Hindlimb muscle (tissue), 1 donor: Measurements from ENCODE around the gene ATRAID. TPM values are rescaled to one million over a fixed set of nuclear protein-coding genes. Genes with fewer than 3 reads are reported as not detected.
A peak's percentile ranks its signal among the peaks of the same experiment; 100 is the strongest.

ENCODE experiments used
- DNase-seq: peaks from one replicate; pipeline ENCODE4 v3.0.0-alpha.2; 2013
- polyA plus RNA-seq: library from polyadenylated mRNA; unstranded; fragments of 120-200 nt; gene quantifications from one replicate; pipeline ENCODE4 v1.2.1, GENCODE V29; 2013; ENCODE audit not compliant: insufficient read length

ATRAID gene
- polyA plus RNA-seq, 1 donor = 83.7 TPM

DNA sequence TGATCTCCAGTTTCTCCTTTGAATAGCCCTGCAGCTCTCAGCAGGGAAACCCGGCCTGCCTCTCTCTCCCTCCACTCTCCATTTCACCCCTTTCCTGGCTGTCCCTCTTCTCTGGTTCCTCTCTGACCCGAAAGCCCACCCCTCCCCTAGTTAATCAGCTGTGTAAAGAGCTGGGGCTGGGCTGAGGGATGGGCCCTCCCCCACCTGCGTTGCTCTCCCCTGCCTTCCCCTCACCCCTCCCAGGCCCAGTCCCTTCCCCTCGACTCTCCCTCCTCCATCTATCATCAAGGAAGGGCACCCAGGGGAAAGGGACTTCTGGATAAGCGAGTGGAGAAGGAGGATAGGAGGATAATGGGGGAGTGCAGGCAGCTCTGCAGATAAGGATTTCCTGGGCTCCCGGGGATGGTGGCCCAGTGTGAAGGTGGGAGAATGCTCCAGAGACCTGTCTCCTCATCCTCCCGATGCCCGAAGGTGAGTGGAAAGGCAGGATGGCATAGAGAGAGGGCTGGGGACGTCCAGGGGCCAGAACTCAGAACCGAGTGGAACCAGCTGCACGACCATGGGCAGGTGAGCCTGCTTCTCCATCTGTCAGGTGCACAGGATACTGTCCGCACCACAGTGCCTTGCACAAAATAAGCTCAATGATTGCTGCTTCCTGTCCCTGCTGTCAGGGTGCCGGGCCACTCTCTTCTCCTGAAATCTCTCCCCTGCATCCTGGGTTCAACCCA is 39.0 kb downstream of the ATRAID start:
- no peak for DNase-seq

DNA sequence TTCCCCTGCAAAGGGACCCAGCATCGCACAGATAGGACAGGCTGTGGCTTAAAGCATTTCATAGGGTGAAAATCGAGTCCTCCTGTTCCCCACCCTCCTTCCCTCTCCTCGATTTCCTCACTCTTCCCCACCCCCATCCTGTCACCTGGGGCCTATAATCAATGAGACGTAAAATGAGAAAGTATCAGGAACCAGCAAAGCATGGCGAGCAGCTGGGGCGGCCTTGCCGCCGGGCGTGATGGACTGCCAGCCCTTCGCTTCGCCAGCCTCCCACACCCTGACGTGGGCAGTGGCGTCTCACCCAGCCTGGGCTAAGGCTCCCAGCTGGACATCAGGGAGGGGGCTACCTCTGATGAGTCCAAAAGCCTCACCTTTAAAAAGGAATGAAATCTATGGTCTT is 39.9 kb downstream of the ATRAID start:
- DNase-seq = no peak

DNA sequence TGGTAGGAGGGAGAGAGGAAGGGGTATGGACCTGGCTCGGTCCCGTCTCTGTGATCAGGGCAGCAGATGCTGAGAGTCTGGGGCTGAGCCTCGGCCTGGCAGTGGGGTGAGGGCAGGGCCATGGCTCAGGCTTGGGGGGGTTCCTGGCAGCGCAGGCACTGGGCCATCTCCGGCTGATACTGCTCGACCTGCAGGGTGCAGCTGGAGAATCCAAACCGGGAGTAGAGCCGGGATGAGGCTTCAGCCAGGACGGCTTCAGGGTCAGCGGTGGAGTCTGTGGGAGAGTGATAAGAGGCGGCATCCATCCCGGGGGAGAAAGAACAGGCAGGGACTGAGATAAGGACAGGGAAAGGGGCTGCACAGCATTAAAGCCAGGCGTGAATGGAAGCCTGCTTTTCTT is 43.3 kb downstream of the ATRAID start:
- DNase-seq = no peak

DNA sequence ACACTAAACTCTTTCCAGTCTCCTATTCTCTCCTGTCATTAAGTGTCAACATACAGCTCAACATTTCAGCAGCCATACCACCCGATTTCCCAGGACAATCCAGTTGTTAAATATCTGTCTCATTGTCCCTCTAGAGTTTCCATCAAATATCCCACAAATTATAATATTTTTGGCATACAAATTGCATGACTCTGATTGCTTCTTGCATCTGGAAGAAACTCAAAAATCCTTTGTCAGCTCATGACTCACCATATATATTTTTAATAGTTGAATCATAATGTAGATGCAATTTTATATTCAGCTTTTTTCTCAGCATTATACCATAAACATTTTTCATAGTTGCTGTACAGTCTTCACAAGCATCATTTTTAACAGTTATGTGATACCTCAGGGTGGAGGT is 43.8 kb downstream of the ATRAID start:
- DNase-seq = no peak

DNA sequence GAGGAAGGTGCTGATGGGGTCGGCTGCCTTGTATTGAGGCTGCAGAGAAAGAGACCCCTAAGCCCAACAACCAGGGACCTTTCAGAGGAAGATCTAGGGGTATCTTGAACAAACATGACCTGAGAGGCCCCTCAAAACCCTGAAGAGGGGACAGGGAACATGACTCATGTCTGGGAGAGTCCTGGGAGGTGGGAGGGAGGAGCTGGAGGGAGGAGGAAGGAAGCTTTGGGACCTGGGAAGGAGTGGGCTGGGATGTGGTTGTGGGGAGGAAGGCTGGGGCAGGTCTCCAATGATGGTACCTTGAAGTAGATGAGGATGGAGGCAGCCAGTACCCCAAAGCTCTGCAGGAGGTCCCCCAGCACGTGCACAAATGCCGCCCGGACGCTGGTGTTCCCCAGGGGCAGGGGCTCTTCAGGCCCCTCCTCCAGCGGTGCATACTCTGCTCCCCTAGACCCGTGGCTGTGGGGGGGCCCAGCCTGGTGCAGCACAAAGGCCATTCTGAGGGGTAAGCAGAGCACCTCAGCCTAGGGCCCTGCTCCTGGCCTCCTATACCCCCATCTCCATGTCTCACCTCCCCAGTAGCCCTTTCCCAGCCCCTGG is 45.1 kb downstream of the ATRAID start:
- DNase-seq = no peak

DNA sequence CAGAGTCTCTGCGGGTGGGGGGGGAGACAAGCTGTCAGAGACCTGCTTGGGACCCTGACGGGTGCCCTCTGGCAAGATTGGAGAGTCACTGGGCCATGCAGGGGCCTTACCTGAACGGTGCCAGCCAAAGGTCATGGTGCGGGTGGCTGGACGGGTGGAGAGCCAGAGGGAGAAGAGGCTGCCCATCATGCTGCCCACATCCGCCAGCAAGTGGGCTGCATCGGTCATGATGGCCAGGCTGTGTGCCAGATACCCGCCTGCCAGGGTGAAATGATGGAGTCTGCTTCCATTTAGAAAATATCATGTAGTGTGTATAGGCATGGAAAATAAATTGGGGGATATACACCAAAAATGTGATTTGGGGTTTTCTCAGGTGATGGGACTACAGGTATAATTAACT is 46.2 kb downstream of the ATRAID start:
- no peak for DNase-seq

DNA sequence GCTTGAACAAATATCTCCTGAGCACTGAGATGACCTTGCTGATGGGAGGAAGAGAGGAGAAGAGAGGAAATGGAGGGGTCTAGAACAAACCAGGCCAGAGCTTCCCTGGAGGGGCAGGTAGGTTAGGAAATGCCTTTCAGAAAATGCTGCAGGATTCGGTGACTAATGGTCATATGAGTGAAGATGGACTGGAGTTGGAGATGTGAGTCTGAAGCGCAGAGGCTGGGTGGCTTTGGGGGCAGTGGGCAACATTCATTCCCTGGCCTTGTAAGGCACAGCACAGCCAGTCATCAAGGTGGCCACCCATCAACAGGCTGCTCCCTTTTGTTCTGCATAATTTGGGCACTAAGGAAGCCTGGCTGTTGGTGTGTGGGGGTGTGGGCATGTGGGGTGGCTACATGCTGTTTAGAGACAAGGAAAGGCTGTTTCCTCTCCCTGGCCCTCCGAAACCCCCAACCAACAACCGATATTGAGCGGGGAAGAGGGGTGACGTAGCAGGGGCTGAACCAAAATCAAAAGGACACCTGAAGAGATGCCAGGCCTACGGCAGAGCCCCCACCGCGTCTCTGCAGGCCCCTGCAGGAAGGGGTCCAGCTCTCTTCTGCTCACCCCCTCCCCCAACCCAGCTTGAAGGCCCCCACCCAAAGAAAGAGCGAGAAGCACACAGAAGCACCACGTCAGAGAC is 49.5 kb downstream of the ATRAID start:
- DNase-seq = no peak

DNA sequence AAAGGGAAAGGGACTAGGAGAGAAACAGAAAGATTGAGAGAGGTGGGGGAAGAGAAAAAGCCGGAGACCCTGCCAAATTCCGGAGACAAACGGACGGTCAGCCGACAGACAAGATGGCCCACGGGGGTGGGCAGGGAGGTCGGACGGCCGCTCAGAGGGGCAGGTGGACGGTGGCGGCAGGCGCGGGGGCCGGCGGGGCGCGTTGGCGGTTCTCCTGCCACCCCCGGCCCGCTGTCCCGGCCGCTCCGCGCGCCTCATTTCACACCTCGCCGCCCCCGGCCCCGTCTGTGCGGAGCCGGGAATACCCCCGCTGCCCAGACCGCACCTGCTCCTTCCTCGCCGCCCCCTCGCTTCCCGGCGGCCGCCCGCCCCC is 50.1 kb downstream of the ATRAID start:
- DNase-seq = no peak

DNA sequence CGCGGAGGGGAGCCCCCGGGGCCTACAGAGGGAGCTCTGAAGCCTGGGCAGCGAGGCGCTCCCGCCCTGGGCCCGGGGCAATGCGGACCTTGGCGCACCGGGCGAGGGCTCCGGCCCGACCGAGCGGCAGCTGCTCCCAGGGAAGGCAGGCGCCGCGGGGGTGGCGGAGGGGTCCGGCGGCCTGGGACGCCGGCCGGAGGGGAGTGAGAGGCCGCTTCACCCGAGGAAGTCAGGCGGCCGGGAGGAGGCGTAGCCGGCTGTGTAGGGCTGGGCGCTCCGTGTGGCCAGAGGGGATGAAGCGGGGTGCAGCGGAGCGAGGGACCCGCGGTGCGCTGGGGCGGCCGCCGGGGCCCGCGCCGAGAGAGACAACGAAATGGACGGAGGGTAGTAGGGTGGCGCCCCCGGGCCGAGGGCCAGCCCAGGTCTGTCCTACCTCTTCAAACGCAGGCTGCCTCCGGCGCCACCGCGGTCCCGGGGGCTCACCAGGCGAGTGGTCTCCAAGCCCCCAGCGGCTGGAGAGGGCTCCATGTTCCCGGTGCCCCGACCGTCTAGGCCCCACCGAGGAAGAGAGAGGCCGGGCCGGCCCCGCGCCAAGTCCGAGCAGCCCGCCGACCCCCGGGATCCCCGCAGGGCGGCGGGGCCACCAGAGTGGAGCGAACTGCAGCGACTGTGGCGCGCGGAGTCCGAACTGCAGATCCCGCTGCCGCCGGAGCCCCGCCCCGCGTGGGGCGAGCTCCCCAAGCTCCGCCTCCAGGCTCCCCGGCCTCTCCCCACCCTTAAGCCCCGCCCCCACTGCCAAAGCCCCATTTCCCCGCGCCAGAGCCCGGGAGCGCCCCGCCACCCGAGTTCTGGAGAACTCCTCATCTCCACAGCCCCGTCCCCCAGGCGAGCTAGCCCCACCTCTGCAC is 50.8 kb downstream of the ATRAID start, which contains the start of gene SLC30A3:
TSS of gene SLC30A3 (minus strand) at position 669 of the 908 bp plus-strand sequence. CDS start at position 528, 141 bp downstream.
- peak; percentile 38 for DNase-seq

DNA sequence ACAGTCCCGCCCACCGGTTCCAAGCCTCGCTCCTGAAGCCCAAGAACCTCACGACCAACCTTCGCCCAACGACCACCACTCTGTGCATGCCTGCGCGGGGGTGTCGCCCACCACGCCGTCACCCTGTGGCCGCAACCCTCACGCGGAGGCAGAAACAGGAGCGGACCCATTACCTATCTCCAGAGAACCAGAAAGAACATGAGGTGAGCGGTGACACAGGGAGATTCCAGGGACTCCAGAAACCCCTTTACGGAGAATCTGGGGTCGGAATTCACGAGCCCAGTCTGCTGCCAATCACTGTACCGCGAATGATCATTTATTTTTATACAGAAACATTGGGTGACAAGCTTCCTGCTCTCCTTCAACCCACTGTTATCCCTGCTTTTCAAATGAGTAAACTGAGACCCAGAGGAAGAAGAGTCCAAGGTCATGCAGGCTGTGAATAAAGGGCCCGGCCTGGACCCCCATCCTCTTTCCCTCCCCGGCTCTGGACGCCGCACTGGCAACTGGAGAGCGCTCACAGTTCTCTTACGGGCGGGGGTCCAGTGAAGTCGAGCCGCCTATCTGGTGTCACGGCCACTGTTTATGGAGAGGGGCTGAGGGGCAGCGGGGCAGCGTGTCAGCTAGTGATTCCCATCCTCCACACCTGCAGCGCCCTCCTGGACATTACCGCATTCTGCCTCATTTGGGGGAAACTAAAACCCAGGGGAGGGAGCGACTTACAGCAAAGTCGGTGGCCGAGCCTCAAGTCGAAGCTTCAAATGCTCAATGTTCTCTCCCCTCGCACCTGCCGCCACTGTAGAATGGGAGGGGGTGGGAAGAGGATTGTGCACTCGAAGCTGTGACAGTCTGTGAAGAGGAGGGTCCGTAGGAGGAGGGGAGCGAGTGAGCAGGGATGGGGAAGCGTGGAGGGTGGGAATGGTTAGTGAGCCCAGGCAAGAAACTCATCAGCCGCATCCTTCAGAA is 51.7 kb downstream of the ATRAID start:
- DNase-seq = no peak

DNA sequence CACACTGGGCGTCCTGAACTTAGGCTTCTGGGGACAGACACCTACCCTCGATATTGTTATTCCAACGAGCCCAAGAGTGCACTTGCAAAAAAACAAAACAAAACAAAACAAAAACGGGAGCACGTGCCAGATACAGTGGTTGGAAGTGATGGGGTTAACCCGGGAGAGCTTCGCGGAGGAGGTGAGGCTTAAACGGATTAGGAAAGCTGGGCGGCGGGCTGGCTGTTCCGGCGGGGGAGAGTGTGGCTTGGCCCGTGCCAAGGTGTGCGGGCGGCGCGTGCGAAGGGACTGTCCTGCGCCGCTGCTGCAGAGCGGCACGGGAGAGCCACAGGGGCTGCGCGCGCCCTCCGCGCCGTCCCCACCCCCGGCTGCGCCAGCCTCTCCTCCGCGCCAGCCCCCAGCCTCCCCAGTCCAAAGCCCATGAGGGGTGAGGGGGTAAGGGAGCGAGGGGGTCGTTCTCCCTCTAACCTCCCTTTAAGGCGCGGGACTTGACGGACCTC is 52.5 kb downstream of the ATRAID start:
- DNase-seq = no peak

DNA sequence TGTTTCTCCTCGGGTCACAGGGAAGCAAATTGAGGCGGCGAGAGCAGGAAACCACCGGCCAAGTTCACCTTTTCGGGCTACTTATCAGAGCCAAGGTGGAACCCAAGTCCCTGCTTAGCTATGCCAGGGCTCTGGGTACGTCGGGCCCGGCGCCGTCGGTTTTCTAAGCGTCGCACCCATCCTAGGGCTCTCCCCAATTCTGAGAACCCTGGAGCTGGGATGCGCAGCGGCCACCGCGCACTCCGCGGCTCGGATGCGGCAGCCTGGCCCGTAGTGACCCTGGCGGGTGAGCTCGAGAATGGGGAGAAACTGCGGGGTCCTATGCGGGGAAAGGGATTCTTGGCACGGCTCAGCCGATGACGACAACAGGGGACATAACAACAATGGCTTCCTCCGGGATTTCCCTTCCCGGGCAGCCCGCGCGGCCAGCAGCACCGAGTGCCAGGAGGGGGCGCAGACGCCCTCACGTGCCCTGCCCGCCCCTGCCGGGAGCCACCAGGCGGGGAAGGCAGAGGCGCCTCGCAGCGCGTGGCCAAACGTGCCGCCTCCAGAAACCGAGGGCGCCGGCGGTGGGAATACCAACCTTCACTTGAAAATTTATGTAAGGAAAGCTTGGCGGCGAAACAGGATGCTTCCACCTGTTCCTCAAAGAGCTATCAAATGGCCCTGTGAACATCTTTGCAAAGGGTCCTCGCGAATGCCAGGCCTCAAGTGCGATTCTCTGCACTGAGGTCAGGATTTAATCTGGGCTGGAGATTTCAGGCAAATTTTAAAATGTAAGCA is 53.1 kb downstream of the ATRAID start:
- peak; percentile 28 for DNase-seq

DNA sequence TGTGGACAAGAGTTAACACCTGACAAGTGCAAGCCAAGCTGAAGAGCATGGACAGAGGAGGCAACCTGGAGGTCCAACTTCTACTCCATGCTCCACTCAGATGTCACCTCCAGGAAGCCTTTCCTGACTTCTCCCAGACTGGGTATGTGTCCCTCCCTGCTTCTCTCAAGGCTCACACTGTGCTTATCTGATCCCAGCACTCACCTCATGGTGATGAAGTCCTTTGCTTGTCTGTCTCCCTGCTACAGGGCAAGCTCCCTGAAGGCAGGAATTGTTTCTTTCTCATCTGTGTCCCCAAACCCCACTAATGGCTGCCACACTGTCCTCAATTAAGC is 53.7 kb downstream of the ATRAID start:
- DNase-seq = no peak

Other genes with a start within 250 kb of the ATRAID start
- gene MAPRE3, start 241.4 kb upstream of the ATRAID start, polyA plus RNA-seq = 41.2 TPM
- 57.7 TPM for gene TMEM214, start 179.1 kb upstream of the ATRAID start, polyA plus RNA-seq
- gene AGBL5, start 160.4 kb upstream of the ATRAID start, polyA plus RNA-seq = 18.8 TPM
- 202 TPM for gene OST4, start 140.4 kb upstream of the ATRAID start, polyA plus RNA-seq
- 66.7 TPM for gene EMILIN1, start 133.4 kb upstream of the ATRAID start, polyA plus RNA-seq
- 1.5 TPM for gene KHK, start 125.3 kb upstream of the ATRAID start, polyA plus RNA-seq
- 0.75 TPM for gene CGREF1, start 92.9 kb upstream of the ATRAID start, polyA plus RNA-seq
- 0.18 TPM for gene ABHD1, start 88.2 kb upstream of the ATRAID start, polyA plus RNA-seq
- gene PREB, start 77.4 kb upstream of the ATRAID start, polyA plus RNA-seq = 35.1 TPM
- gene PRR30, start 72.6 kb upstream of the ATRAID start, polyA plus RNA-seq = not detected
- gene TCF23, start 63.0 kb upstream of the ATRAID start, polyA plus RNA-seq = 0.17 TPM
- gene SLC5A6, start 227 bp downstream of the ATRAID start, polyA plus RNA-seq = 18.6 TPM
- gene CAD, start 5.3 kb downstream of the ATRAID start, polyA plus RNA-seq = 28.0 TPM
- 2.8 TPM for gene SLC30A3, start 51.0 kb downstream of the ATRAID start, polyA plus RNA-seq
- 0.34 TPM for gene DNAJC5G, start 63.4 kb downstream of the ATRAID start, polyA plus RNA-seq
- 128 TPM for gene TRIM54, start 70.4 kb downstream of the ATRAID start, polyA plus RNA-seq
- 2.5 TPM for gene UCN, start 96.4 kb downstream of the ATRAID start, polyA plus RNA-seq
- gene MPV17, start 111.1 kb downstream of the ATRAID start, polyA plus RNA-seq = 46.8 TPM
- 32.5 TPM for gene GTF3C2, start 144.7 kb downstream of the ATRAID start, polyA plus RNA-seq
- gene EIF2B4, start 158.3 kb downstream of the ATRAID start, polyA plus RNA-seq = 34.4 TPM
- 75.0 TPM for gene SNX17, start 158.6 kb downstream of the ATRAID start, polyA plus RNA-seq
- gene ZNF513, start 168.7 kb downstream of the ATRAID start, polyA plus RNA-seq = 15.4 TPM
- gene PPM1G, start 197.6 kb downstream of the ATRAID start, polyA plus RNA-seq = 57.8 TPM
- gene NRBP1, start 216.6 kb downstream of the ATRAID start, polyA plus RNA-seq = 115 TPM
- 1.4 TPM for gene KRTCAP3, start 230.3 kb downstream of the ATRAID start, polyA plus RNA-seq